IMR-90 (cell line): ENCODE results near the gene CDH22. TPM values are rescaled to one million over a fixed set of nuclear protein-coding genes. Genes with fewer than 3 reads are reported as not detected.

Experiments
- ATAC-seq: fragments of 200-7000 bp; cut with Tn5 transposase; 2 replicates; pipeline ENCODE4 v1.9.1; 2020; ENCODE audit warnings: low read depth, mild to moderate bottlenecking, moderate library complexity
- BruUV-seq: library from RNA; stranded (reverse); fragments of 400-500 nt; replicated peaks from 2 replicates; lab custom pipeline; 2021; lab: Mats Ljungman, UMichigan
- CTCF ChIA-PET: fragments of 300-600 bp; formaldehyde crosslinking; extraction: SDS; loops from one replicate; lab custom pipeline; 2021; ENCODE audit warnings: antibody characterized with exemption; lab: Yijun Ruan, JAX
- POLR2A ChIA-PET: fragments of 300-600 bp; sonication (Branson Sonifier 250); formaldehyde crosslinking; loops from one replicate; lab custom pipeline; 2022; ENCODE audit warnings: antibody characterized with exemption; ENCODE audit not compliant: unreplicated experiment; lab: Charles Lee
- DNase-seq: peaks from one replicate; pipeline ENCODE4 v3.0.0; 2013
- H2AFZ ChIP-seq: replicated peaks from 2 replicates; pipeline ENCODE3; 2013; ENCODE audit warnings: low read length, mild to moderate bottlenecking; ENCODE audit not compliant: poor library complexity
- H2AK5ac ChIP-seq: 2 replicates; pipeline ENCODE4 v1.6.1; 2013; ENCODE audit warnings: low read depth, low read length, inconsistent platforms
- H2AK9ac ChIP-seq: replicated peaks from 2 replicates; pipeline ENCODE3; 2013; ENCODE audit warnings: mild to moderate bottlenecking, low read depth, low read length, moderate library complexity; ENCODE audit not compliant: poor library complexity
- H2BK120ac ChIP-seq: 2 replicates; pipeline ENCODE4 v1.6.1; 2013; ENCODE audit warnings: low read depth, low read length, inconsistent platforms
- H2BK15ac ChIP-seq: 3 replicates; pipeline ENCODE4 v1.6.1; 2013; ENCODE audit warnings: low read depth, low read length, inconsistent platforms
- H2BK20ac ChIP-seq: 2 replicates; pipeline ENCODE4 v1.6.1; 2013; ENCODE audit warnings: low read depth, mild to moderate bottlenecking, inconsistent platforms, low read length, moderate library complexity
- H2BK5ac ChIP-seq: 2 replicates; pipeline ENCODE4 v1.6.1; 2013; ENCODE audit warnings: mild to moderate bottlenecking, low read depth, low read length, inconsistent platforms; ENCODE audit not compliant: poor library complexity, severe bottlenecking
- H3K14ac ChIP-seq: replicated peaks from 2 replicates; pipeline ENCODE4 v1.6.1; 2013; ENCODE audit warnings: low read depth, low read length, inconsistent platforms
- H3K18ac ChIP-seq: 2 replicates; pipeline ENCODE4 v1.6.1; 2013; ENCODE audit warnings: low read depth, low read length, control low read depth
- H3K23ac ChIP-seq: 2 replicates; pipeline ENCODE4 v1.6.1; 2013; ENCODE audit warnings: low read depth, low read length, inconsistent platforms
- H3K27ac ChIP-seq: 2 replicates; pipeline ENCODE4 v1.5.1; 2013; ENCODE audit warnings: mild to moderate bottlenecking, control low read depth, low read length; ENCODE audit not compliant: insufficient read depth
- H3K27me3 ChIP-seq: 2 replicates; pipeline ENCODE4 v1.6.1; 2013; ENCODE audit warnings: low read length; ENCODE audit not compliant: control insufficient read depth, insufficient read depth
- H3K36me3 ChIP-seq: 2 replicates; pipeline ENCODE4 v1.6.1; 2013; ENCODE audit warnings: low read length, mixed read lengths; ENCODE audit not compliant: control insufficient read depth, insufficient read depth
- H3K4ac ChIP-seq: 2 replicates; pipeline ENCODE4 v1.6.1; 2013; ENCODE audit warnings: low read depth, low read length, inconsistent platforms
- H3K4me1 ChIP-seq: 2 replicates; pipeline ENCODE4 v1.6.1; 2013; ENCODE audit warnings: low read length, mixed read lengths; ENCODE audit not compliant: control insufficient read depth, insufficient read depth
- H3K4me2 ChIP-seq: 2 replicates; pipeline ENCODE4 v1.6.1; 2013; ENCODE audit warnings: low read depth, mild to moderate bottlenecking, control low read depth, low read length, moderate library complexity
- H3K4me3 ChIP-seq: 2 replicates; pipeline ENCODE4 v1.5.1; 2013; ENCODE audit warnings: low read depth, mild to moderate bottlenecking, control low read depth, low read length, moderate library complexity; ENCODE audit not compliant: insufficient read depth
- H3K56ac ChIP-seq: 2 replicates; pipeline ENCODE4 v1.6.1; 2013; ENCODE audit warnings: low read length, inconsistent platforms; ENCODE audit not compliant: insufficient read depth; ENCODE audit errors: extremely low read depth
- H3K79me1 ChIP-seq, 2 experiments: 2 replicates each; pipeline ENCODE4 v1.6.1; 2013; ENCODE audit warnings: low read length in 2 of 2, inconsistent platforms in 1 of 2, low read depth in 1 of 2
- H3K9ac ChIP-seq: 2 replicates; pipeline ENCODE4 v1.6.1; 2013; ENCODE audit warnings: low read depth, low read length, control low read depth
- H3K9me1 ChIP-seq: 2 replicates; pipeline ENCODE4 v1.6.1; 2013; ENCODE audit warnings: low read length, inconsistent platforms; ENCODE audit not compliant: insufficient read depth
- H3K9me3 ChIP-seq: 2 replicates; pipeline ENCODE4 v1.6.1; 2013; ENCODE audit warnings: low read length; ENCODE audit not compliant: control insufficient read depth, insufficient read depth
- H4K20me1 ChIP-seq: 2 replicates; pipeline ENCODE4 v1.6.1; 2013; ENCODE audit warnings: low read length, inconsistent platforms; ENCODE audit not compliant: insufficient read depth
- H4K5ac ChIP-seq: 2 replicates; pipeline ENCODE4 v1.6.1; 2013; ENCODE audit warnings: mild to moderate bottlenecking, low read depth, low read length, control low read depth
- H4K8ac ChIP-seq, 2 experiments: 2 replicates each; pipeline ENCODE4 v1.6.1; 2013; ENCODE audit warnings: low read depth in 2 of 2, low read length in 2 of 2, control low read depth in 1 of 2, inconsistent platforms in 1 of 2
- H4K91ac ChIP-seq: 2 replicates; pipeline ENCODE4 v1.6.1; 2013; ENCODE audit warnings: low read depth, low read length, inconsistent platforms; ENCODE audit not compliant: insufficient read depth
- BHLHE40 ChIP-seq: fragments of 150-350 bp; IDR thresholded peaks from 2 replicates; pipeline ENCODE4 v1.6.1; 2016; ENCODE audit warnings: mild to moderate bottlenecking, low read depth, low read length
- ELK1 ChIP-seq: fragments of 150-350 bp; IDR thresholded peaks from 2 replicates; pipeline ENCODE4 v1.6.1; 2016; ENCODE audit warnings: low read depth, mild to moderate bottlenecking, low read length, moderate library complexity, borderline replicate concordance
- FOS ChIP-seq: fragments of 150-350 bp; IDR thresholded peaks from 2 replicates; pipeline ENCODE4 v1.6.1; 2016; ENCODE audit warnings: low read depth, low read length
- MAFK ChIP-seq: IDR thresholded peaks from 2 replicates; pipeline ENCODE4 v1.6.1; 2012; ENCODE audit warnings: low read depth, low read length, improper control_type of control experiment
- MAZ ChIP-seq: IDR thresholded peaks from 2 replicates; pipeline ENCODE4 v1.6.1; 2012; ENCODE audit warnings: low read depth, mild to moderate bottlenecking, low read length, improper control_type of control experiment, moderate library complexity, borderline replicate concordance
- MXI1 ChIP-seq: IDR thresholded peaks from 2 replicates; pipeline ENCODE4 v1.6.1; 2012; ENCODE audit warnings: low read depth, mild to moderate bottlenecking, low read length, moderate library complexity, borderline replicate concordance
- NFE2L2 ChIP-seq: fragments of 150-350 bp; IDR thresholded peaks from 2 replicates; pipeline ENCODE4 v1.6.1; 2016; ENCODE audit warnings: low read depth, mild to moderate bottlenecking, low read length
- RAD21 ChIP-seq: IDR thresholded peaks from 2 replicates; pipeline ENCODE4 v1.6.1; 2012; ENCODE audit warnings: low read length, improper control_type of control experiment
- RCOR1 ChIP-seq: IDR thresholded peaks from 2 replicates; pipeline ENCODE4 v1.6.1; 2012; ENCODE audit warnings: mild to moderate bottlenecking, low read length, improper control_type of control experiment; ENCODE audit not compliant: insufficient replicate concordance
- RFX5 ChIP-seq: IDR thresholded peaks from 2 replicates; pipeline ENCODE4 v1.8.0; 2012; ENCODE audit warnings: low read depth, mild to moderate bottlenecking, low read length, moderate library complexity
- SMC3 ChIP-seq: fragments of 150-350 bp; IDR thresholded peaks from 2 replicates; pipeline ENCODE4 v1.6.1; 2016; ENCODE audit warnings: low read depth, mild to moderate bottlenecking, antibody characterized with exemption, low read length, moderate library complexity
- WGBS, 2 experiments: methylation state at CpG; one replicate each; pipeline versions ENCODE4 v1.1.5 to v1.1.7; 2013; ENCODE audit warnings: missing lambda C conversion rate in 2 of 2; ENCODE audit not compliant: insufficient read length in 1 of 2; ENCODE audit errors: extremely low coverage in 2 of 2; 5-methylcytosine and 5-hydroxymethylcytosine counted together
- dilution Hi-C: fragments of 300-500 bp; cut with HindIII; formaldehyde crosslinking; loops from one replicate; pipeline ENCODE4 v1.14.3; 2018; ENCODE audit warnings: low sequenced_read_pairs; ENCODE audit not compliant: unreplicated experiment
- in situ Hi-C: fragments of 300-500 bp; cut with MboI; formaldehyde crosslinking; loops from 3 replicates; pipeline ENCODE4 v1.14.3; 2019; ENCODE audit warnings: low sequenced_read_pairs, inconsistent platforms, mixed read lengths
- intact Hi-C: fragments of 100-400 bp; cut with micrococcal nuclease; formaldehyde crosslinking; loops from 2 replicates; pipeline ENCODE4 v1.10.0; 2022
- polyA plus RNA-seq, 3 experiments: library from polyadenylated mRNA; depleted of rRNA; stranded (reverse); fragments of >200 nt; gene quantifications; 2 replicates each; pipeline ENCODE4 v1.2.3, GENCODE V29; 2012; ENCODE audit warnings: low replicate concordance in 1 of 3
- total RNA-seq: library from RNA; depleted of rRNA; stranded (reverse); fragments of >200 nt; gene quantifications from 2 replicates; pipeline ENCODE4 v1.2.3, GENCODE V29; 2012
- TF ChIP-seq, protein P1 (sequence below): fragments of 150-350 bp; IDR thresholded peaks from 2 replicates; pipeline ENCODE4 v1.6.1; 2017; ENCODE audit warnings: mild to moderate bottlenecking, antibody characterized with exemption, low read length, low read depth
- TF ChIP-seq, protein P2 (sequence below): conservative IDR thresholded peaks from 2 replicates; pipeline ENCODE4 v1.5.1; 2012; ENCODE audit warnings: mild to moderate bottlenecking, low read depth, low read length, improper control_type of control experiment

CDH22 gene
- total and polyA plus RNA-seq, 2 of the 4 experiments (the other 2 are of a cell fraction): not detected

- no peak overlapping the region for H3K4me3 ChIP-seq
- BruUV-seq: no TSS peak
- no peak overlapping the region for H2BK15ac ChIP-seq
- no peak overlapping the region for H2BK120ac ChIP-seq
- H3K36me3 ChIP-seq: no peaks in the 10 kb centered on the region
- no peak overlapping the region for H4K5ac ChIP-seq
- in situ Hi-C loops (no loop called here), intact Hi-C loops (no loop called here), dilution Hi-C loops (no loop called here)
- H4K8ac ChIP-seq: no peak overlapping the region
- 33% methylated on average over 4 of the region's 10 CpGs; no CpG with 5 or more reads in 1 of the 2 experiments for WGBS, 2 experiments
- H3K23ac ChIP-seq: no peak overlapping the region
- no peak overlapping the region for H3K4me2 ChIP-seq
- no peaks in the 10 kb centered on the region for H3K4me1 ChIP-seq
- no peak overlapping the region for H2AK5ac ChIP-seq
- ChIA-PET CTCF (no interaction called here), POLR2A (no interaction called here)
- no peak overlapping the region for H3K18ac ChIP-seq
- H3K14ac ChIP-seq: no peak overlapping the region
- no peaks in the 10 kb centered on the region for H4K20me1 ChIP-seq
- no peak overlapping the region for H3K27ac ChIP-seq
- no peak overlapping the region for H2BK20ac ChIP-seq
- H3K9ac ChIP-seq: no peak overlapping the region
- no peaks in the 10 kb centered on the region for H3K79me1 ChIP-seq
- H3K27me3 ChIP-seq: peaks cover 54% of the 10 kb centered on the region
- TF ChIP-seq MXI1: no peak
- TF ChIP-seq ELK1: no peak
- TF ChIP-seq RCOR1: no peak
- TF ChIP-seq MAFK: no peak
- no peak for TF ChIP-seq RAD21
- TF ChIP-seq RFX5: no peak
- no peak for TF ChIP-seq MAZ
- TF ChIP-seq, protein P1, sequence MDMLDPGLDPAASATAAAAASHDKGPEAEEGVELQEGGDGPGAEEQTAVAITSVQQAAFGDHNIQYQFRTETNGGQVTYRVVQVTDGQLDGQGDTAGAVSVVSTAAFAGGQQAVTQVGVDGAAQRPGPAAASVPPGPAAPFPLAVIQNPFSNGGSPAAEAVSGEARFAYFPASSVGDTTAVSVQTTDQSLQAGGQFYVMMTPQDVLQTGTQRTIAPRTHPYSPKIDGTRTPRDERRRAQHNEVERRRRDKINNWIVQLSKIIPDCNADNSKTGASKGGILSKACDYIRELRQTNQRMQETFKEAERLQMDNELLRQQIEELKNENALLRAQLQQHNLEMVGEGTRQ: no peak
- no peak for TF ChIP-seq NFE2L2
- TF ChIP-seq, protein P2, sequence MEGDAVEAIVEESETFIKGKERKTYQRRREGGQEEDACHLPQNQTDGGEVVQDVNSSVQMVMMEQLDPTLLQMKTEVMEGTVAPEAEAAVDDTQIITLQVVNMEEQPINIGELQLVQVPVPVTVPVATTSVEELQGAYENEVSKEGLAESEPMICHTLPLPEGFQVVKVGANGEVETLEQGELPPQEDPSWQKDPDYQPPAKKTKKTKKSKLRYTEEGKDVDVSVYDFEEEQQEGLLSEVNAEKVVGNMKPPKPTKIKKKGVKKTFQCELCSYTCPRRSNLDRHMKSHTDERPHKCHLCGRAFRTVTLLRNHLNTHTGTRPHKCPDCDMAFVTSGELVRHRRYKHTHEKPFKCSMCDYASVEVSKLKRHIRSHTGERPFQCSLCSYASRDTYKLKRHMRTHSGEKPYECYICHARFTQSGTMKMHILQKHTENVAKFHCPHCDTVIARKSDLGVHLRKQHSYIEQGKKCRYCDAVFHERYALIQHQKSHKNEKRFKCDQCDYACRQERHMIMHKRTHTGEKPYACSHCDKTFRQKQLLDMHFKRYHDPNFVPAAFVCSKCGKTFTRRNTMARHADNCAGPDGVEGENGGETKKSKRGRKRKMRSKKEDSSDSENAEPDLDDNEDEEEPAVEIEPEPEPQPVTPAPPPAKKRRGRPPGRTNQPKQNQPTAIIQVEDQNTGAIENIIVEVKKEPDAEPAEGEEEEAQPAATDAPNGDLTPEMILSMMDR: no peak
- no peak for TF ChIP-seq BHLHE40
- no peak for TF ChIP-seq FOS
- TF ChIP-seq SMC3: no peak
- no peak overlapping the region for H2BK5ac ChIP-seq
- H3K4ac ChIP-seq: no peak overlapping the region
- ATAC-seq (no peak), DNase-seq (no peak)
- H2AFZ ChIP-seq: no peak overlapping the region
- H3K9me3 ChIP-seq: no peaks in the 10 kb centered on the region
- H4K91ac ChIP-seq: no peak overlapping the region
- no peaks in the 10 kb centered on the region for H3K9me1 ChIP-seq
- no peak overlapping the region for H3K56ac ChIP-seq
- no peak overlapping the region for H2AK9ac ChIP-seq
Observed at GRCh38 chr20:46323557-46323956, 15.3 kb upstream of the CDH22 start.
